Measurements from ENCODE around the gene KIF5B.
"Not testable (repeated sequence)": the region's sequence is repeated elsewhere in the genome, so short reads cannot be mapped to it uniquely, and the experiment has no call there.

KIF5B gene

DNA sequence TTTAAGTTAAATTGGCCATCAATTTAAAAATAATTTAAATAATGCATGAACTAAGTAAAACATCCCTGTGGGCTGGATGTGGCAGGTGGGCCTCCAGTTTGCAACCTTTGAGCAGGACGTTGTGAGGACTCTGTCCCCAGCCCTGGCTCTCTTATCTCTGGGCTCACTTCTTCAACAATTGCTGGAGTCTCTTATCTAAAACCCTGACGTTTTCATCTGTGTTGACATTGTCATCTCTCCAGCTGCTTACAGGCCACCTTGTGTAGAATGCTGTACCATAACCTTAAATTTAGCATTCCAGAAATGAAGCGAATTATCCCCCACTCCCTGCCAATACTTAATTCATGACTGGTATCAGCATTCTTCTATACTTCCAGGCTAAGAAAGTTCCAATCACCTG lies 3.2 kb upstream of the KIF5B start:
- no peak overlapping the region for H3K4me3 ChIP-seq (ENCODE audit: low read length)
- no peak for TF ChIP-seq CTCF (conservative IDR thresholded peaks at IDR 0.05; ENCODE audit: low read length)
- DNase-seq (ENCODE audit: low read depth), result no peak

- TF ChIP-seq CTCF (conservative IDR thresholded peaks at IDR 0.05; ENCODE audit: low read length), result no peak
- H3K4me3 ChIP-seq (ENCODE audit: low read length), result peak overlapping the region; percentile 94
- no peak for DNase-seq (ENCODE audit: low read depth)
Observed at GRCh38 chr10:32057036-32057372, 779 bp upstream of the KIF5B start.

- peak overlapping the region; percentile 94 for H3K4me3 ChIP-seq (ENCODE audit: low read length)
- DNase-seq (ENCODE audit: low read depth), result peak; percentile 58
- peak; percentile 29 for TF ChIP-seq CTCF (conservative IDR thresholded peaks at IDR 0.05; ENCODE audit: low read length)
Observed at GRCh38 chr10:32055478-32056135, 618 bp downstream of the KIF5B start.

- TF ChIP-seq CTCF (conservative IDR thresholded peaks at IDR 0.05; ENCODE audit: low read length), result no peak
- DNase-seq (ENCODE audit: low read depth), result peak; percentile 59
- H3K4me3 ChIP-seq (ENCODE audit: low read length), result peak overlapping the region; percentile 94
Observed at GRCh38 chr10:32054094-32054493, 2.1 kb downstream of the KIF5B start.

GRCh38 chr10:32053392-32053791 lies 2.8 kb downstream of the KIF5B start:
- H3K4me3 ChIP-seq (ENCODE audit: low read length), result peak overlapping the region; percentile 94
- DNase-seq (ENCODE audit: low read depth), result not testable (repeated sequence)

DNA sequence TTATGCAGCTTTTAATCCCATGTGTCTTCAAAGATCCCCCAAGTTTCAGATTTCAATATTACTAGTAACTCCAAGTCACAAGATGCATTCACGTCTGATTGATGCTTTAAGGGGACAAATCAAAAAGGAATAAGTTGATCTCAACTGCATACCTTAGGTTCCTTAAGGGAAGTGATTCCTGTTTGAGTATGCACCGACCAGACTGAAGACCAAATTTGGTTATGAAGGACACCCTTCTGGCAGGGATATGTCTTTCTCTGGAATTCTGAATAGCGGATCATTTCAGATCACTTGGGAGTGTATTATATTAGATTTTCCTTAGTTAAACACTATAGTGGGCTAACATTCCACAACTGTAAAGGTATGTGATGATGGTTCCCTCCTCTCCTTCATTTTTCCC lies 4.3 kb downstream of the KIF5B start:
- TF ChIP-seq CTCF (conservative IDR thresholded peaks at IDR 0.05; ENCODE audit: low read length), result no peak
- peak overlapping the region; percentile 7 for H3K4me3 ChIP-seq (ENCODE audit: low read length)
- DNase-seq (ENCODE audit: low read depth), result peak; percentile 12

GRCh38 chr10:32050177-32050576 lies 6.0 kb downstream of the KIF5B start:
- DNase-seq (ENCODE audit: low read depth), result no peak
- no peak for TF ChIP-seq CTCF (conservative IDR thresholded peaks at IDR 0.05; ENCODE audit: low read length)
- no peak overlapping the region for H3K4me3 ChIP-seq (ENCODE audit: low read length)

DNA sequence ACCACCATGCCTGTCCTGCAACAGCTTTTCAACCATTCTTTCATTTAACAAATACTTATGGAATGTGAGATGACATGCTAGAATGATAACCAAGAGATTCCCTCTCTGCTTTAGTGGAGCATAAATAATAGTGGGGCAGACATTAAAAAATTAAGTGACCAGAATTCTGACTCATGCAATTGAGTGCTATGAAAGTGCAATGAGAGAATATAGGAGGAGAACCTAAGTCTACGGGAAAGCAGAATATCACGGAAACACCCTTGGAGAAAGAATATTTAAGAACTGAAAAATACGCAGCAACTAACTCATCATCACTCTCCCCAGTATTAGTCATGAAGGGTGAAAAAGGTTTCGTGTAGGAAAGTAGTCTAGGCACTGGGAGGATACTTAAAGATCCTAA lies 7.1 kb downstream of the KIF5B start:
- DNase-seq (ENCODE audit: low read depth), result no peak
- no peak for TF ChIP-seq CTCF (conservative IDR thresholded peaks at IDR 0.05; ENCODE audit: low read length)
- H3K4me3 ChIP-seq (ENCODE audit: low read length), result no peak overlapping the region
